Gastroesophageal sphincter (tissue), 2 donors: ENCODE measurements around the gene AGFG1.

Experiments used
- EP300 ChIP-seq: sonication (generic); formaldehyde crosslinking; IDR thresholded peaks from one replicate; pipeline ENCODE4 v1.6.1; 2017; ENCODE audit warnings: antibody characterized with exemption, mild to moderate bottlenecking
- POLR2AphosphoS5 ChIP-seq: sonication (generic); formaldehyde crosslinking; IDR thresholded peaks from one replicate; pipeline ENCODE4 v1.6.1; 2017; ENCODE audit warnings: antibody characterized with exemption

GRCh38 chr2:227485429-227485828, 13.5 kb downstream of the AGFG1 start:
- no peak for TF ChIP-seq POLR2AphosphoS5
- TF ChIP-seq EP300, result no peak
